ENCODE data around the gene CITED2. TPM values are rescaled to one million over a fixed set of nuclear protein-coding genes. Genes with fewer than 3 reads are reported as not detected.

CITED2 gene
- total RNA-seq, 1 experiment from 2014 or later, result 46.1 TPM

DNA sequence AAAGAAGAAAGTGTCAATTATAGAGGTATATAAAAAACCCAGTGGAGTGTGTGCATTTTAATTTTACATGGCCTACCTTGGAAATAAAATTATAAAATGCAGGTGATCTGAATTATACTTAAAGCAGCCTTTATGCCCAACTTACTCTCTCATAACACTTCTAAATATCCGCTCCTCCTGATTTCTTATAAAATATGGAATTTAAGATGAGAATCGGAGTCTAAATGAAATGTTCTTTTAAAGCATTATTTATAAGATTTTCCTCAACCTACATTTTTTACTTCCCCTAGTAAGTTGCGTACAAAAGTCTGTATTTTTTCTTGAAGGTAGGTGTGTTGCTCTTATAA, 3.5 kb downstream of the CITED2 start (continued):
- TF ChIP-seq, protein P1, sequence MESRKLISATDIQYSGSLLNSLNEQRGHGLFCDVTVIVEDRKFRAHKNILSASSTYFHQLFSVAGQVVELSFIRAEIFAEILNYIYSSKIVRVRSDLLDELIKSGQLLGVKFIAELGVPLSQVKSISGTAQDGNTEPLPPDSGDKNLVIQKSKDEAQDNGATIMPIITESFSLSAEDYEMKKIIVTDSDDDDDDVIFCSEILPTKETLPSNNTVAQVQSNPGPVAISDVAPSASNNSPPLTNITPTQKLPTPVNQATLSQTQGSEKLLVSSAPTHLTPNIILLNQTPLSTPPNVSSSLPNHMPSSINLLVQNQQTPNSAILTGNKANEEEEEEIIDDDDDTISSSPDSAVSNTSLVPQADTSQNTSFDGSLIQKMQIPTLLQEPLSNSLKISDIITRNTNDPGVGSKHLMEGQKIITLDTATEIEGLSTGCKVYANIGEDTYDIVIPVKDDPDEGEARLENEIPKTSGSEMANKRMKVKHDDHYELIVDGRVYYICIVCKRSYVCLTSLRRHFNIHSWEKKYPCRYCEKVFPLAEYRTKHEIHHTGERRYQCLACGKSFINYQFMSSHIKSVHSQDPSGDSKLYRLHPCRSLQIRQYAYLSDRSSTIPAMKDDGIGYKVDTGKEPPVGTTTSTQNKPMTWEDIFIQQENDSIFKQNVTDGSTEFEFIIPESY (IDR thresholded peaks at IDR 0.05; ENCODE audit: extremely low read depth, insufficient replicate concordance, low read length), result no peak
- TF ChIP-seq FOSL1 (IDR thresholded peaks at IDR 0.05; ENCODE audit: low read depth), result no peak
- TF ChIP-seq RAD21 (IDR thresholded peaks at IDR 0.05; ENCODE audit: low read depth), result no peak
- no peak for TF ChIP-seq ZNF274 (IDR thresholded peaks at IDR 0.05; ENCODE audit: low read depth, low read length)
- TF ChIP-seq CEBPB (IDR thresholded peaks at IDR 0.05; ENCODE audit: low read depth), result no peak
- no peak for TF ChIP-seq EGR1 (IDR thresholded peaks at IDR 0.05; ENCODE audit: low read depth)

DNA sequence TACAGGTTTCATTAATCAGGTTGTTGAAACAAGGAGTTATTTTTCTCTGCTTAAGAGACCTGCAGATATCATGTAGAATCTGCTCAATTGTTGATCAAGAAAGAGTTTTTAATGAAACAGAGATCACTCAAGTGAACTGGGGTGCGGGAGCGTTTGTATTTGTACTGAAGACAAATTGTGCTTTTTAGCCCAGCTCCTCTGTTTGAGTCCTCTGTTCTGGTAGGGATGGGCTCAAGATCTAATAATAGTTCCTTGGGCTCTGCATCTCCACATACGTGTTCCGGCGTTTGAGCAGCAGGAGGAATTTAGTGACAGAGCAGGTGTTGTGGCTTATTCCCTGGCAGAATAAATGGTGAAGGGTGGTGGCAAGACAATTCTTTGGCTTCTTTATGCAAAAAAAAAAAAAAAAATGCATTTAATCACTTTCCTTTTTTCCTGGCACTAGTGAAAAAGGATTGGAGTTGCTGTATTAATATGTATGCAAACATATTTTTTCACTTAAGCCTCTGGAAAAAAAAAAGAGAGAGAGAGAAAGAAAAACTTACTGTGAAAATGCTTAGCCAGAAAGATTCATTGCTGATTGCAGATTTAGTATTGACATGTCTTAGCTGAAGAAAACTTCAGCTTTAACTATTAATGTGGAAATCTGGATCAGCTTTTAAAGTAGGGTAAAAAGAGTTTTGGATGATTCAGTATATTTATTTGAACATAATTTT, 4.0 kb downstream of the CITED2 start:
- H4K20me1 ChIP-seq (ENCODE audit: insufficient read depth), result no peaks in the 10 kb centered on the region
- no peak overlapping the region for H3K4me3 ChIP-seq (replicated peaks in 1 of 2; ENCODE audit: low read depth in 1 of 2, low read length in 2 of 2)
- H3K9ac ChIP-seq (ENCODE audit: low read length), result no peak overlapping the region
- H3K4me1 ChIP-seq (ENCODE audit: control insufficient read depth in 1 of 2, insufficient read depth in 2 of 2, low read length in 2 of 2), result peaks cover 9 to 24% of the 10 kb centered on the region in 2 experiments; a peak in 3 of 4 replicates
- POLR2A ChIA-PET, result interaction anchor here (0.7 to 1.4 kb wide), 3 partner anchors 492 to 1071 kb away, joined by 3 read pairs; no protein-coding TSS in a partner anchor
- peaks cover 27% of the 10 kb centered on the region for H3K79me2 ChIP-seq (ENCODE audit: insufficient read depth, low read length)
- no peak overlapping the region for H3K27ac ChIP-seq (ENCODE audit: low read depth, low read length)
- no TSS peak for BruUV-seq (replicated peaks)
- CTCF ChIA-PET, result interaction anchor here (0.7 to 2.0 kb wide), 18 partner anchors 10 to 1071 kb away, joined by 3 to 10 read pairs (median 4); no protein-coding TSS in a partner anchor
- intact Hi-C loops (cut with micrococcal nuclease), result loop anchor here (1.0 to 10.0 kb wide), 4 partner anchors 214 to 1071 kb away; no protein-coding TSS in a partner anchor
- no peak overlapping the region for H3K4me2 ChIP-seq (ENCODE audit: low read length)
- no peaks in the 10 kb centered on the region for H3K27me3 ChIP-seq (ENCODE audit: insufficient read depth, low read length)
- H3K9me2 ChIP-seq (ENCODE audit: insufficient read depth), result no peaks in the 10 kb centered on the region
- H3K9me3 ChIP-seq (ENCODE audit: control insufficient read depth in 1 of 2, insufficient read depth in 1 of 2, low read depth in 1 of 2, low read length in 2 of 2), result no peaks in the 10 kb centered on the region
- TF ChIP-seq RAD21 (IDR thresholded peaks at IDR 0.05; ENCODE audit: low read depth) (no peak), POLR2AphosphoS5 (IDR thresholded peaks at IDR 0.05; ENCODE audit: low read depth, low read length) (no peak), SRF (IDR thresholded peaks at IDR 0.05; ENCODE audit: low read depth) (no peak), EGR1 (IDR thresholded peaks at IDR 0.05; ENCODE audit: low read depth) (no peak), SP1 (IDR thresholded peaks at IDR 0.05; ENCODE audit: low read depth) (no peak), ELF1 (IDR thresholded peaks at IDR 0.05; ENCODE audit: borderline replicate concordance, low read depth) (no peak), YY1 (IDR thresholded peaks at IDR 0.05; ENCODE audit: extremely low read depth, insufficient replicate concordance, low read depth, low read length) (no peak), ZFX (IDR thresholded peaks at IDR 0.05) (no peak)
- TF ChIP-seq, protein P1 (IDR thresholded peaks at IDR 0.05; ENCODE audit: extremely low read depth, insufficient replicate concordance, low read length), result no peak
- RAD21 ChIA-PET (ENCODE audit: low non-redundant PET in 1 of 2, low total read pairs in 2 of 2, uncharacterized antibody in 2 of 2, unreplicated experiment in 2 of 2), result interaction anchor here (0.6 to 1.5 kb wide), 3 partner anchors 18 to 1071 kb away, joined by 3 to 4 read pairs (median 4); no protein-coding TSS in a partner anchor
- DNase-seq (ENCODE audit: low read depth, low spot score) (no peak), ATAC-seq (no peak)
- no peak overlapping the region for H2AFZ ChIP-seq (ENCODE audit: low read depth, low read length, poor library complexity, severe bottlenecking)
- peaks cover 7 to 8% of the 10 kb centered on the region in 2 experiments; a peak in 1 of 4 replicates for H3K36me3 ChIP-seq (ENCODE audit: control insufficient read depth in 1 of 2, insufficient read depth in 2 of 2, low read length in 2 of 2)

Measured in HCT116 (cell line).